22Rv1 (cell line): ENCODE results near the gene TGFBR2.

ENCODE experiments used
- H3K27ac ChIP-seq: fragments of 450-650 bp; 2 replicates; pipeline ENCODE4 v1.5.1; 2017
- CTCF ChIP-seq: fragments of 450-650 bp; IDR thresholded peaks from 2 replicates; pipeline ENCODE4 v1.5.1; 2017; ENCODE audit warnings: mild to moderate bottlenecking
- ZFX ChIP-seq: fragments of 450-650 bp; IDR thresholded peaks from 2 replicates; pipeline ENCODE4 v1.6.1; 2017; ENCODE audit warnings: antibody characterized with exemption, borderline replicate concordance

TGFBR2 gene

DNA sequence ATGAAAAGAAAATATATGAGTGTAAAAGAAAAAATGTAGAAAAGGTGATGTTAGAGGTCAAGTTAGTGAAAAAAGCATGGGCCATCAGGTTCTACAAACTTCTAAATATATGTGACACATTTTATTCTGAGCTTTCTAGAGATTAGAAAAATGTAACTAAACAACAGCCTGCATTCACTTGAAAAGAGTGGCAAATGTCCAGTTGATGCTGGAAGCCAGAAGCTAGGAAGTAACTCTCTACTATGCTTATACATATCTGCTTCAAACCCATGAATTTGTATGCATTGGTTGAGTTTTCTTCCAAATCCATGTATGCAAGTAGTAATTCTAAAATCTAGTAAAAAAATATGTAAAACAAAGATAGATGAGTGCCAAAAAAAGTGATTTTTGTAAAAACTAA is 123.5 kb downstream of the TGFBR2 start:
- no peak overlapping the region for H3K27ac ChIP-seq

DNA sequence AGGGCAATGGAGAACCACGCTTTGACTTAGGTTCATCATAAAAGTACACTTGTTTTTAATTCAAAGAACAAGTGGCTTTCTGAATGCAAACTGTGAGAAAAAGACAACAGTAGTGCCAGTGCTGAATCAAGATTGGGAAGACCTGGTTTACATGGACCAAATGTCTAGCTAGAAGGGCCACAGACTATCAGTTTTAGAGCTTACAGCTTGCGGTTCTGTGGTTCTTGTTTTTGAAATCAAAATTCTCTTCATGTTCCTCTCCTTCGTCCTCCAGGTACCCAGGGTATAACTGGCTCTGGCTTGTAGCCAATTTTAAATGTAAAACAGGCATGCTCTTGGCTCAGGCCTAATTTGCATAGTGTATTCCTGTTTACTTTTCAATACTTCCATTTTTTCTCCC is 124.6 kb downstream of the TGFBR2 start:
- TF ChIP-seq CTCF (no peak), ZFX (no peak)
- no peak overlapping the region for H3K27ac ChIP-seq

More for the DNA sequence above, 123.5 kb downstream of the TGFBR2 start:
- TF ChIP-seq CTCF (no peak), ZFX (no peak)

- TF ChIP-seq CTCF, result no peak
- TF ChIP-seq ZFX, result no peak
- H3K27ac ChIP-seq, result no peak overlapping the region
These were observed 126.8 kb downstream of the TGFBR2 start for GRCh38 chr3:30733209-30733608.

- TF ChIP-seq ZFX (no peak), CTCF (no peak)
- H3K27ac ChIP-seq, result no peak overlapping the region
These were observed 127.3 kb downstream of the TGFBR2 start for GRCh38 chr3:30733696-30734095.

GRCh38 chr3:30737743-30738499 is 131.5 kb downstream of the TGFBR2 start:
- no peak for TF ChIP-seq ZFX
- TF ChIP-seq CTCF, result no peak
- H3K27ac ChIP-seq, result no peak overlapping the region

GRCh38 chr3:30738605-30739004 is 132.2 kb downstream of the TGFBR2 start:
- no peak for TF ChIP-seq ZFX
- TF ChIP-seq CTCF, result no peak
- no peak overlapping the region for H3K27ac ChIP-seq

- no peak overlapping the region for H3K27ac ChIP-seq
- TF ChIP-seq CTCF (no peak), ZFX (no peak)
These were observed 135.5 kb downstream of the TGFBR2 start for GRCh38 chr3:30741889-30742288.
